ENCODE results near the gene ACO2. TPM values are rescaled to one million over a fixed set of nuclear protein-coding genes. Genes with fewer than 3 reads are reported as not detected.
A peak's percentile ranks its signal among the peaks of the same experiment; 100 is the strongest.
"Not testable (repeated sequence)": the region's sequence is repeated elsewhere in the genome, so short reads cannot be mapped to it uniquely, and the experiment has no call there.

The ACO2 gene
- 60.9 to 85.6 TPM (median 62.4 TPM) in 3 replicates for total RNA-seq
- long read RNA-seq, transcript ACO2-201 (18 exons, 2,741 nt), result major isoform, 174 of 207 reads
- long read RNA-seq, partial matches to known transcripts, result 17 of 207 reads
- long read RNA-seq, other reads (novel, unspliced or antisense), result 16 of 207 reads

GRCh38 chr22:41468381-41469217 is at the start of gene ACO2, which contains the start of gene PHF5A:
ACO2 (plus strand) TSS chr22:41469117; CDS start chr22:41469147, 30 bp downstream.
PHF5A (minus strand) TSS chr22:41468692; CDS start chr22:41468653, 39 bp downstream.
- Mint-ChIP-seq H3K27me3 (ENCODE audit: low read depth) (no peaks in the 10 kb centered on the region), H3K4me3 (ENCODE audit: unreplicated experiment) (peak within 1 kb of the TSS; percentile 74), H3K27ac (ENCODE audit: unreplicated experiment) (peak within 1 kb of the TSS; percentile 96), H3K9me3 (ENCODE audit: low read depth) (no peaks in the 10 kb centered on the region), H3K4me1 (ENCODE audit: low read depth) (peaks cover 33% of the 10 kb centered on the region), H3K36me3 (ENCODE audit: low read depth) (peaks cover 12% of the 10 kb centered on the region)
- peak; percentile 97 for DNase-seq (ENCODE audit: low spot score)
- no peak for TF ChIP-seq CTCF (IDR thresholded peaks at IDR 0.05)

- peaks cover 4% of the 10 kb centered on the region for H3K36me3 Mint-ChIP-seq (ENCODE audit: low read depth)
- H3K4me3 Mint-ChIP-seq (ENCODE audit: unreplicated experiment), result no peak overlapping the region
- no peaks in the 10 kb centered on the region for H3K27me3 Mint-ChIP-seq (ENCODE audit: low read depth)
- H3K27ac Mint-ChIP-seq (ENCODE audit: unreplicated experiment), result peak overlapping the region; percentile 23
- peaks cover 6% of the 10 kb centered on the region for H3K4me1 Mint-ChIP-seq (ENCODE audit: low read depth)
- no peak for TF ChIP-seq CTCF (IDR thresholded peaks at IDR 0.05)
- DNase-seq (ENCODE audit: low spot score), result no peak
- H3K9me3 Mint-ChIP-seq (ENCODE audit: low read depth), result no peaks in the 10 kb centered on the region
These were observed 43.1 kb upstream of the ACO2 start for GRCh38 chr22:41425660-41426365.

- no peaks in the 10 kb centered on the region for H3K9me3 Mint-ChIP-seq (ENCODE audit: low read depth)
- DNase-seq (ENCODE audit: low spot score), result no peak
- peaks cover 11% of the 10 kb centered on the region for H3K36me3 Mint-ChIP-seq (ENCODE audit: low read depth)
- no peaks in the 10 kb centered on the region for H3K27me3 Mint-ChIP-seq (ENCODE audit: low read depth)
- H3K4me3 Mint-ChIP-seq (ENCODE audit: unreplicated experiment), result no peak overlapping the region
- H3K27ac Mint-ChIP-seq (ENCODE audit: unreplicated experiment), result peak overlapping the region; percentile 45
- H3K4me1 Mint-ChIP-seq (ENCODE audit: low read depth), result peaks cover 6% of the 10 kb centered on the region
- no peak for TF ChIP-seq CTCF (IDR thresholded peaks at IDR 0.05)
These were observed 39.5 kb upstream of the ACO2 start for GRCh38 chr22:41429232-41429950.

DNA sequence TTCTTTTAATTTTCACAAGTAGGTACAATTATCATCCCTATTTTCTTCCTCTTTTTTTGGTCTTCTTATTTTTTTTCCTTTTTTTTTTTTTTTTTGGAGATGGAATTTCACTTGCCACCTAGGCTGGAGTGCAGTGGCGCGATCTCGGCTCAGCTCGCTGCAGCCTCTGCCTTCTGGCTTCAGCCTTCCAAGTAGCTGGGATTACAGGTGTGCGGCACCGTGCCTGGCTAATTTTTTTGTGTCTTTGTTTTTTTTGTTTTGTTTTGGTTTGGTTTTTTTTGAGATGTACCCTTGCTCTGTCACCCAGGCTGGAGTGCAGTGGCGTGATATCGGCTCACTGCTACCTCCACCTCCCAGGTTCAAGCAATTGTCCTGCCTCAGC is 39.0 kb upstream of the ACO2 start:
- DNase-seq (ENCODE audit: low spot score), result no peak
- no peak for TF ChIP-seq CTCF (IDR thresholded peaks at IDR 0.05)
- Mint-ChIP-seq H3K4me1 (ENCODE audit: low read depth) (peaks cover 6% of the 10 kb centered on the region), H3K36me3 (ENCODE audit: low read depth) (peaks cover 11% of the 10 kb centered on the region), H3K27me3 (ENCODE audit: low read depth) (no peaks in the 10 kb centered on the region), H3K27ac (ENCODE audit: unreplicated experiment) (peak overlapping the region; percentile 66), H3K4me3 (ENCODE audit: unreplicated experiment) (no peak overlapping the region), H3K9me3 (ENCODE audit: low read depth) (no peaks in the 10 kb centered on the region)

DNA sequence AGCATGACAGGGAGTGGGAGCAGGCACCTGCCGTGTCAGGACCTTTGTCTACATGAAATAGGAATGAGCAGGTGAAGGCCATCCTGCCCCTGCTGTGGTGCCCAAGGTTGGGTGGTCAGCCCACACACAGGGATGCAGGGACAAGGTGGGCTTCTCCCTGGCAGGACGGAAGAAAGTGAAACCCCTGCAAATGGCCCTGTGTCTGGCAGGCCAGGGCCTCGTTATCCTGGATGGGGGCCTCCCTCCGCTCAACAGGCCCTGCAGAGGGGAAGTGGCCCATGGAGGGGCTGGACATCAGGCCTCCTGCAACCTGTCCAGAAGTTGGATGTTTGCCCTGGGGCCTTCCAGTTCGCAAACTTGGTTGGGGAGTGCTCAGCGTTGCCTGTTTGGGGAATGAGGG is 37.3 kb upstream of the ACO2 start:
- Mint-ChIP-seq H3K4me3 (ENCODE audit: unreplicated experiment) (no peak overlapping the region), H3K9me3 (ENCODE audit: low read depth) (no peaks in the 10 kb centered on the region), H3K4me1 (ENCODE audit: low read depth) (peaks cover 9% of the 10 kb centered on the region), H3K36me3 (ENCODE audit: low read depth) (peaks cover 27% of the 10 kb centered on the region), H3K27ac (ENCODE audit: unreplicated experiment) (no peak overlapping the region), H3K27me3 (ENCODE audit: low read depth) (no peaks in the 10 kb centered on the region)
- TF ChIP-seq CTCF (IDR thresholded peaks at IDR 0.05), result no peak
- DNase-seq (ENCODE audit: low spot score), result no peak

DNA sequence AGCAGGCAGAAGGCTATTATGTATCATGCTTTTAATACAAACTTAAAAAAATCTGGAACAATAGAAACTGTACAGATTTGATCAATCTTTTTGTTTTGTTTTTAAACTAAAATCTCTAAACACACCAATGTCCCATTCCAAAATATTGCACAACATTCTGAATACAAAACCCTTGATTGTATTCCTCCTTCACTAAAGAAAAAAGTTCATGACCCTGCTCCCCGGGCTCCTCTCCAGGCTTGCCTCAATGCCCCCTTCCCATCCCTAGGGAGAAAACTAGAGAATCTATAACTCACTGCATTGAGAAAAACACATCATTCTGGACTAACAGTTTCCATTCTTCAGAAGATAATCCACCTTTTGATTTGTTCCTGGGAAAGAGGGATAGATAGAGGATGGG is 35.4 kb upstream of the ACO2 start:
- not testable (repeated sequence) for DNase-seq (ENCODE audit: low spot score); H3K27ac Mint-ChIP-seq (ENCODE audit: unreplicated experiment); H3K9me3 Mint-ChIP-seq (ENCODE audit: low read depth); H3K4me3 Mint-ChIP-seq (ENCODE audit: unreplicated experiment); H3K4me1 Mint-ChIP-seq (ENCODE audit: low read depth); H3K27me3 Mint-ChIP-seq (ENCODE audit: low read depth)
- peaks cover 31% of the 10 kb centered on the region for H3K36me3 Mint-ChIP-seq (ENCODE audit: low read depth)

DNA sequence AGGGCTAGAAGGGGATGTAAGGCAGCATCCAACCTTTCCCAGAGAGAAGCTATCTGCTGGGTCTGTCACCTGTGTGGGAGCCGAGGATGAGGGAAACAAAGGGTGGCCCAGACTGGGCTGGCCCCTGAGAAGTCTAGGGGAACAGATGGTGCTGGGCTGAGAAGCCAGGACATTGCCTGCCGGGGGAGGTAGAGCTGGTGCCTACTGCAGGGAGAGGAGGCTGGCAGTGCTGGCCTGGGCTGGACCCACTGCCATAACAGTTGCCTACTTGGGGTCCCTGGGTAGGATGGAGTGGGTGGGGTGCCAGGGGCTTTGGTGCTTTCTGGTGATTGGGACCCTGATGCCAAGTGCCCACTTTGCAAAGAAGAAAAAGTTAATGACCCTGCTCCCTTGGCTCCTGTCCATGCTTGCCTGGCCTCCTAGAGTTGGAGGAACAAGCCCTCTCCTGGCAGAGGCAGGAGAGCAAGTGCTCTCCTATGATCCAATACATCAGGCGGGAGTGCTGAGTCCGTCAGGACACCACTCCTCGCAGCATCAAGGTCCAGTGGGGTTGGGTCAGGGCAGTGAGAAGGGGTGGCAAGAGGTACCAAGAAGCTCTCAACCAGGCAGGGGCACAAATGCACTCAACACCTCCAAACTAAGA is 34.4 kb upstream of the ACO2 start:
- DNase-seq (ENCODE audit: low spot score); H3K9me3 Mint-ChIP-seq (ENCODE audit: low read depth); H3K27ac Mint-ChIP-seq (ENCODE audit: unreplicated experiment); H3K4me3 Mint-ChIP-seq (ENCODE audit: unreplicated experiment); H3K27me3 Mint-ChIP-seq (ENCODE audit: low read depth): not testable (repeated sequence)
- Mint-ChIP-seq H3K36me3 (ENCODE audit: low read depth) (peaks cover 31% of the 10 kb centered on the region), H3K4me1 (ENCODE audit: low read depth) (peaks cover 15% of the 10 kb centered on the region)

All from chondrocyte (in vitro differentiated cells).